PC-9 (cell line): ENCODE data around the gene IL31RA. TPM values are rescaled to one million over a fixed set of nuclear protein-coding genes. Genes with fewer than 3 reads are reported as not detected.

Experiments
- BruUV-seq: library from RNA; stranded (reverse); fragments of 400-500 nt; replicated peaks from 2 replicates; lab custom pipeline; 2021; lab: Mats Ljungman, UMichigan
- CTCF ChIA-PET: fragments of 300-600 bp; sonication (Branson Sonifier 250); formaldehyde crosslinking; loops from one replicate; lab custom pipeline; 2022; ENCODE audit warnings: antibody characterized with exemption; lab: Charles Lee
- POLR2A ChIA-PET: fragments of 300-600 bp; sonication (Branson Sonifier 250); formaldehyde crosslinking; loops from one replicate; lab custom pipeline; 2022; ENCODE audit warnings: antibody characterized with exemption; ENCODE audit not compliant: unreplicated experiment; lab: Charles Lee
- DNase-seq, 2 experiments: peaks; one replicate each; pipeline versions ENCODE4 v3.0.0 to v3.0.0-alpha.2; 2015 to 2022; ENCODE audit warnings: mixed read lengths in 1 of 2
- H2AFZ ChIP-seq: fragments of 200-600 bp; sonication (generic); 2 replicates; pipeline ENCODE4 v1.8.1; 2017; ENCODE audit warnings: antibody characterized with exemption
- H3F3A ChIP-seq: fragments of 200-600 bp; sonication (generic); 2 replicates; pipeline ENCODE4 v1.8.1; 2017; ENCODE audit warnings: antibody characterized with exemption, mild to moderate bottlenecking, low read depth; ENCODE audit not compliant: insufficient read depth
- H3K27ac ChIP-seq: fragments of 200-600 bp; sonication (generic); 2 replicates; pipeline ENCODE4 v1.6.1; 2016; ENCODE audit warnings: mixed run types
- H3K27me3 ChIP-seq: fragments of 200-600 bp; sonication (generic); 2 replicates; pipeline ENCODE4 v1.6.1; 2016; ENCODE audit warnings: low read depth, mixed run types; ENCODE audit not compliant: insufficient read depth
- H3K36me3 ChIP-seq: fragments of 200-600 bp; sonication (generic); 2 replicates; pipeline ENCODE4 v1.6.1; 2016; ENCODE audit warnings: low read depth, mixed run types
- H3K4me1 ChIP-seq: fragments of 200-600 bp; sonication (generic); replicated peaks from 2 replicates; pipeline ENCODE4 v1.6.1; 2016; ENCODE audit warnings: mixed run types; ENCODE audit not compliant: insufficient read depth
- H3K4me2 ChIP-seq: fragments of 200-600 bp; sonication (generic); 2 replicates; pipeline ENCODE4 v1.6.1; 2017; ENCODE audit warnings: mixed run types
- H3K4me3 ChIP-seq: fragments of 200-600 bp; sonication (generic); 2 replicates; pipeline ENCODE4 v1.6.1; 2016; ENCODE audit warnings: mixed run types
- H3K79me2 ChIP-seq: fragments of 200-600 bp; sonication (generic); 2 replicates; pipeline ENCODE4 v1.6.1; 2017; ENCODE audit warnings: low read depth, mixed run types
- H3K9me2 ChIP-seq: fragments of 200-600 bp; sonication (generic); 2 replicates; pipeline ENCODE4 v1.8.1; 2017; ENCODE audit warnings: mild to moderate bottlenecking; ENCODE audit not compliant: insufficient read depth
- H3K9me3 ChIP-seq: fragments of 200-600 bp; sonication (generic); 2 replicates; pipeline ENCODE4 v1.8.1; 2016; ENCODE audit warnings: low read depth; ENCODE audit not compliant: insufficient read depth
- H4K20me1 ChIP-seq: fragments of 200-600 bp; sonication (generic); 2 replicates; pipeline ENCODE4 v1.8.1; 2017; ENCODE audit not compliant: insufficient read depth
- CTCF ChIP-seq: fragments of 200-600 bp; sonication (generic); conservative IDR thresholded peaks from 2 replicates; pipeline ENCODE4 v1.6.1; 2017; ENCODE audit warnings: mixed run types, antibody characterized with exemption, mild to moderate bottlenecking, moderate library complexity
- EZH2 ChIP-seq: fragments of 200-600 bp; sonication (generic); IDR thresholded peaks from 2 replicates; pipeline ENCODE4 v1.8.0; 2017; ENCODE audit warnings: antibody characterized with exemption, low read depth
- intact Hi-C: fragments of 100-400 bp; cut with micrococcal nuclease; formaldehyde crosslinking; loops from one replicate; pipeline ENCODE4 v1.10.0; 2022; ENCODE audit not compliant: unreplicated experiment
- total RNA-seq: library from RNA; stranded (reverse); gene quantifications from 2 replicates; pipeline ENCODE4 v1.2.3, GENCODE V29; 2021

The IL31RA gene
- total RNA-seq, 1 experiment from 2014 or later = 2.0 TPM

GRCh38 chr5:55860288-55860687 is 9.1 kb downstream of the IL31RA start:
- H3K4me1 ChIP-seq = no peaks in the 10 kb centered on the region
- ChIA-PET POLR2A (no interaction called here), CTCF (no interaction called here)
- H2AFZ ChIP-seq = no peak overlapping the region
- H3K9me2 ChIP-seq = no peaks in the 10 kb centered on the region
- no peak overlapping the region for H3K4me2 ChIP-seq
- BruUV-seq = no TSS peak
- no peaks in the 10 kb centered on the region for H3K27me3 ChIP-seq
- no peaks in the 10 kb centered on the region for H3K79me2 ChIP-seq
- H3F3A ChIP-seq = no peaks in the 10 kb centered on the region
- no peak overlapping the region for H3K4me3 ChIP-seq
- no peaks in the 10 kb centered on the region for H3K9me3 ChIP-seq
- intact Hi-C loops = no loop called here
- no peak for TF ChIP-seq EZH2
- TF ChIP-seq CTCF = no peak
- DNase-seq = no peak
- H4K20me1 ChIP-seq = no peaks in the 10 kb centered on the region
- no peak overlapping the region for H3K27ac ChIP-seq
- no peaks in the 10 kb centered on the region for H3K36me3 ChIP-seq

GRCh38 chr5:55860709-55861108 is 9.6 kb downstream of the IL31RA start:
- H3K36me3 ChIP-seq = no peaks in the 10 kb centered on the region
- no peaks in the 10 kb centered on the region for H3K9me2 ChIP-seq
- no TSS peak for BruUV-seq
- H3F3A ChIP-seq = no peaks in the 10 kb centered on the region
- no peaks in the 10 kb centered on the region for H3K4me1 ChIP-seq
- H3K79me2 ChIP-seq = no peaks in the 10 kb centered on the region
- ChIA-PET CTCF (no interaction called here), POLR2A (no interaction called here)
- no peaks in the 10 kb centered on the region for H4K20me1 ChIP-seq
- no peak for DNase-seq
- H3K27ac ChIP-seq = no peak overlapping the region
- H3K4me2 ChIP-seq = no peak overlapping the region
- intact Hi-C loops = no loop called here
- H2AFZ ChIP-seq = no peak overlapping the region
- no peaks in the 10 kb centered on the region for H3K27me3 ChIP-seq
- H3K4me3 ChIP-seq = no peak overlapping the region
- TF ChIP-seq EZH2 (no peak), CTCF (no peak)
- no peaks in the 10 kb centered on the region for H3K9me3 ChIP-seq

- H3K79me2 ChIP-seq = no peaks in the 10 kb centered on the region
- no peaks in the 10 kb centered on the region for H3K9me3 ChIP-seq
- H3K4me3 ChIP-seq = no peak overlapping the region
- no peak overlapping the region for H3K27ac ChIP-seq
- TF ChIP-seq CTCF (no peak), EZH2 (no peak)
- H4K20me1 ChIP-seq = no peaks in the 10 kb centered on the region
- H3K4me2 ChIP-seq = no peak overlapping the region
- no peaks in the 10 kb centered on the region for H3K9me2 ChIP-seq
- DNase-seq = no peak
- no TSS peak for BruUV-seq
- peaks cover 25% of the 10 kb centered on the region for H3K4me1 ChIP-seq
- ChIA-PET POLR2A (no interaction called here), CTCF (no interaction called here)
- H3K36me3 ChIP-seq = no peaks in the 10 kb centered on the region
- intact Hi-C loops = no loop called here
- no peaks in the 10 kb centered on the region for H3K27me3 ChIP-seq
- no peak overlapping the region for H2AFZ ChIP-seq
- H3F3A ChIP-seq = peaks cover 15% of the 10 kb centered on the region; the same call in 1 of the 2 replicates
Measured at GRCh38 chr5:55864606-55865541, 13.7 kb downstream of the IL31RA start.
